Cardiac septum (tissue), 1 donor: Measurements from ENCODE around the gene ATP4B. TPM values are rescaled to one million over a fixed set of nuclear protein-coding genes. Genes with fewer than 3 reads are reported as not detected.

Source experiments
- DNase-seq: peaks from one replicate; pipeline ENCODE4 v3.0.0-alpha.2; 2020; ENCODE audit warnings: low spot score
- intact Hi-C: fragments of 100-400 bp; cut with DNase I; formaldehyde crosslinking; loops from one replicate; pipeline ENCODE4 v1.14.0; 2022
- total RNA-seq: library from RNA; stranded (reverse); fragmentation: NEBNext Ultra II Directional; extraction: Animal tissue kit (Norgen Biotek cat#: 25700); gene quantifications from one replicate; pipeline ENCODE4 v1.2.1, GENCODE V29; 2021
- donor health status: DM: no; HTN: no; CAD: no.

Gene ATP4B
- total RNA-seq, 1 donor from 2014 or later, result not detected

GRCh38 chr13:113645329-113645728, 12.7 kb downstream of the ATP4B start:
- DNase-seq, result peak; percentile 17
- intact Hi-C loops, result no loop called here

- intact Hi-C loops, result no loop called here
- DNase-seq, result no peak
These were observed 13.2 kb downstream of the ATP4B start for GRCh38 chr13:113644800-113645199.

- intact Hi-C loops, result no loop called here
- DNase-seq, result no peak
These were observed 14.4 kb downstream of the ATP4B start for GRCh38 chr13:113643593-113643992.

GRCh38 chr13:113642563-113642962, 15.4 kb downstream of the ATP4B start:
- intact Hi-C loops, result no loop called here
- DNase-seq, result no peak

- intact Hi-C loops, result no loop called here
- DNase-seq, result peak; percentile 39
These were observed 16.6 kb downstream of the ATP4B start for GRCh38 chr13:113641426-113641825.

GRCh38 chr13:113639616-113640262, 18.3 kb downstream of the ATP4B start:
- intact Hi-C loops, result no loop called here
- DNase-seq, result peak; percentile 81

- DNase-seq, result peak; percentile 31
- intact Hi-C loops, result no loop called here
These were observed 19.2 kb downstream of the ATP4B start for GRCh38 chr13:113638806-113639205.

- DNase-seq, result peak; percentile 67
- intact Hi-C loops, result no loop called here
These were observed 19.7 kb downstream of the ATP4B start for GRCh38 chr13:113638173-113638746.

GRCh38 chr13:113637262-113638160, 20.5 kb downstream of the ATP4B start:
- intact Hi-C loops, result no loop called here
- peak; percentile 58 for DNase-seq

GRCh38 chr13:113636266-113636963, 21.6 kb downstream of the ATP4B start:
- DNase-seq, result peak; percentile 74
- intact Hi-C loops, result no loop called here

- DNase-seq, result no peak
- intact Hi-C loops, result no loop called here
These were observed 22.3 kb downstream of the ATP4B start for GRCh38 chr13:113635709-113636108.

GRCh38 chr13:113635048-113635420, 23.0 kb downstream of the ATP4B start:
- no peak for DNase-seq
- intact Hi-C loops, result no loop called here

GRCh38 chr13:113634279-113635047, 23.5 kb downstream of the ATP4B start:
- intact Hi-C loops, result no loop called here

GRCh38 chr13:113633485-113633873, 24.5 kb downstream of the ATP4B start:
- intact Hi-C loops, result no loop called here
- DNase-seq, result no peak

More at GRCh38 chr13:113634279-113635047, 23.5 kb downstream of the ATP4B start:
- DNase-seq, result no peak

GRCh38 chr13:113632706-113633484, 25.1 kb downstream of the ATP4B start:
- intact Hi-C loops, result no loop called here
- DNase-seq, result no peak

- no peak for DNase-seq
- intact Hi-C loops, result no loop called here
These were observed 26.5 kb downstream of the ATP4B start for GRCh38 chr13:113631341-113632095.

GRCh38 chr13:113630804-113631203, 27.2 kb downstream of the ATP4B start:
- DNase-seq, result no peak
- intact Hi-C loops, result no loop called here

- intact Hi-C loops, result no loop called here
- no peak for DNase-seq
These were observed 27.7 kb downstream of the ATP4B start for GRCh38 chr13:113630296-113630695.
